Measurements from ENCODE around the gene PCP4L1. TPM values are rescaled to one million over a fixed set of nuclear protein-coding genes. Genes with fewer than 3 reads are reported as not detected.

Gene PCP4L1
- total and polyA plus RNA-seq, 2 donors (not counting 1 experiment from before 2014, with no cell fraction given) = not detected

DNA sequence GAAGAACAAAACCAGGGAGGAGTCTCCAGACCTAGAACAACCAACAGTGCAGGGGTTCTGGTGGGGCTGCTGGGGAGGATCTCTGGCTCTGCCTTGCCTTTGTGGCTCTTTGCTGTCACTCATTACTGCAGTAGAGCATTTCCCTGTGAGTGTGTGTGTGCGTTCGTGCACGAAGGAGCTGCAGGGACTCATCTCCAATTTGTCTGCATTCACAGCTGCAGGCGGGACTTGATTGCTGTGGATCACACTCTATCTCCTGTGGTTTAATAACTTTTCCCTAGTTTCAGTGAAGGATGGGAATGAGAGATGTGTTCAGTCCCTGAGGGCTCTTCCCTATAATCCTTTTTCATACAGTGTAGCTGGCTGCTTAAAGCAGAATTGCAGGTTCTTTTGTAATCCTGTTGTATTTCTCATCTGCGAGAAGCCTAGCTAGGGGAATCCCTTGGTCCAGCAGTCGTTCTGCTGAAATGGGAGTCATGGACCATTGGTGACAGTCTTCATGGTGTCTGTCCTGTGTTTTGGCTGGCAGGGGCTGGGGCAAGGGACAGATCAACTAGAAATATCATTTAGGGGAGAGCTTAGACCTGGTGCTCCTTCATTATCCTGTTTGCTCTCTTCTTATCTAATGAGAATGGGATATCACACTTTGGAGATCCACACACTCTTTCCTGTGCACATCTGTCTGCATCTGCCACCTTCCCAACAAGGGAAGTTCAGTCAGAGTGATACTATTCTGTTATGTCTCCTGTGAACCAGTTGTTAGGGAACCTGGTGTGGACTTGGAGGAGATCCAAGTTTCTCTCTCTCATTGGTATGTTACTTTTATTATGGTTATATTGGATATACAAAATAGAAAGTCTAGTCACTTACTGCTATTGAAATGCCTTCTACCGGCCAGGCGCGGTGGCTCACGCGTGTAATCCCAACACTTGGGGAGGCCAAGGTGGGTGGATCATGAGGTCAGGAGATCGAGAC lies 3.0 kb downstream of the PCP4L1 start:
- no peak overlapping the region for H2AFZ ChIP-seq (ENCODE audit: insufficient read depth, low read depth, low read length, poor library complexity, severe bottlenecking)
- H3K9me3 Mint-ChIP-seq (ENCODE audit: insufficient read depth) = peaks cover 9% of the 10 kb centered on the region
- CTCF ChIA-PET = interaction anchor here (0.9 kb wide), 1 partner anchor 69 kb away, joined by 3 read pairs; no protein-coding TSS in a partner anchor

More for the DNA sequence above, 3.0 kb downstream of the PCP4L1 start:
- no peak overlapping the region for H3K27ac ChIP-seq (ENCODE audit: low read length in 2 of 2)
- peaks cover 0 to 54% (median 34%) of the 10 kb centered on the region in 4 experiments for H3K27me3 ChIP-seq (replicated peaks in 1 of 4; ENCODE audit: control extremely low read depth in 1 of 4, control insufficient read depth in 3 of 4, insufficient read depth in 4 of 4, low read length in 3 of 4)
- TF ChIP-seq, protein P1, sequence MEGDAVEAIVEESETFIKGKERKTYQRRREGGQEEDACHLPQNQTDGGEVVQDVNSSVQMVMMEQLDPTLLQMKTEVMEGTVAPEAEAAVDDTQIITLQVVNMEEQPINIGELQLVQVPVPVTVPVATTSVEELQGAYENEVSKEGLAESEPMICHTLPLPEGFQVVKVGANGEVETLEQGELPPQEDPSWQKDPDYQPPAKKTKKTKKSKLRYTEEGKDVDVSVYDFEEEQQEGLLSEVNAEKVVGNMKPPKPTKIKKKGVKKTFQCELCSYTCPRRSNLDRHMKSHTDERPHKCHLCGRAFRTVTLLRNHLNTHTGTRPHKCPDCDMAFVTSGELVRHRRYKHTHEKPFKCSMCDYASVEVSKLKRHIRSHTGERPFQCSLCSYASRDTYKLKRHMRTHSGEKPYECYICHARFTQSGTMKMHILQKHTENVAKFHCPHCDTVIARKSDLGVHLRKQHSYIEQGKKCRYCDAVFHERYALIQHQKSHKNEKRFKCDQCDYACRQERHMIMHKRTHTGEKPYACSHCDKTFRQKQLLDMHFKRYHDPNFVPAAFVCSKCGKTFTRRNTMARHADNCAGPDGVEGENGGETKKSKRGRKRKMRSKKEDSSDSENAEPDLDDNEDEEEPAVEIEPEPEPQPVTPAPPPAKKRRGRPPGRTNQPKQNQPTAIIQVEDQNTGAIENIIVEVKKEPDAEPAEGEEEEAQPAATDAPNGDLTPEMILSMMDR (IDR thresholded peaks at IDR 0.05) = no peak
- no peak for TF ChIP-seq EZH2 (IDR thresholded peaks at IDR 0.05; ENCODE audit: borderline replicate concordance, insufficient read depth, low read depth, low read length, poor library complexity, severe bottlenecking)
- ATAC-seq (ENCODE audit: low read depth) (peak; percentile 48), DNase-seq (peak; percentile 20)
- H3K4me2 ChIP-seq (replicated peaks; ENCODE audit: low read depth, low read length, poor library complexity, severe bottlenecking) = no peak overlapping the region
- H3K4me1 Mint-ChIP-seq = peaks cover 35% of the 10 kb centered on the region
- no peaks in the 10 kb centered on the region for H3K79me2 ChIP-seq (ENCODE audit: control insufficient read depth, insufficient read depth, low read length)
- peaks cover 57% of the 10 kb centered on the region for H3K27me3 Mint-ChIP-seq
- peak overlapping the region; percentile 21 for H3K4me3 Mint-ChIP-seq
- no peaks in the 10 kb centered on the region for H3K36me3 ChIP-seq (replicated peaks in 1 of 2; ENCODE audit: control extremely low read depth in 1 of 2, control insufficient read depth in 1 of 2, extremely low read depth in 1 of 2, insufficient read depth in 2 of 2, low read length in 1 of 2)
- no peaks in the 10 kb centered on the region for H4K20me1 ChIP-seq (ENCODE audit: control insufficient read depth, insufficient read depth, low read length, poor library complexity, severe bottlenecking)
- peaks cover 18 to 22% of the 10 kb centered on the region in 2 donors for H3K4me1 ChIP-seq (ENCODE audit: control insufficient read depth in 2 of 2, insufficient read depth in 2 of 2, low read length in 2 of 2)
- peaks cover 0 to 26% (median 15%) of the 10 kb centered on the region in 3 donors for H3K9me3 ChIP-seq (ENCODE audit: control extremely low read depth in 1 of 3, control insufficient read depth in 2 of 3, insufficient read depth in 1 of 3, low read length in 2 of 3)
- H3K27ac Mint-ChIP-seq = no peak overlapping the region
- POLR2A ChIA-PET = no interaction called here
- H3K9ac ChIP-seq (ENCODE audit: low read length) = no peak overlapping the region
- no CpG with 5 or more reads among the region's 12 CpGs for WGBS (ENCODE audit: insufficient coverage)
- no peak overlapping the region for H3K4me3 ChIP-seq (ENCODE audit: control extremely low read depth in 1 of 5, extremely low read depth in 1 of 5, insufficient read depth in 1 of 5, low read depth in 2 of 5, low read length in 4 of 5)
- intact Hi-C loops (cut with micrococcal nuclease) = no loop called here

Data from B cell (primary cell).